Psoas muscle (tissue), 8 donors: ENCODE data around the gene COL4A1. TPM values are rescaled to one million over a fixed set of nuclear protein-coding genes. Genes with fewer than 3 reads are reported as not detected.

ENCODE experiments used
- ATAC-seq, 4 donors: fragments of 200-7000 bp; cut with Tn5 transposase; one replicate each; pipeline ENCODE4 v1.9.1; 2020; ENCODE audit warnings: moderate library complexity in 3 of 4, mild to moderate bottlenecking in 2 of 4
- DNase-seq, 2 donors: peaks; one replicate each; pipeline ENCODE4 v3.0.0-alpha.2; 2020
- H3K27ac ChIP-seq: fragments of 200-600 bp; one replicate; pipeline ENCODE4 v1.8.0; 2022
- H3K27me3 ChIP-seq, 3 donors: fragments of 200-600 bp in 1 of 3; one replicate each; pipeline versions ENCODE4 v1.6.1 to v1.8.0; 2013 to 2022; ENCODE audit warnings: low read length in 2 of 3, mild to moderate bottlenecking in 2 of 3, moderate library complexity in 1 of 3; ENCODE audit not compliant: insufficient read depth in 3 of 3
- H3K36me3 ChIP-seq, 2 donors: fragments of 200-600 bp in 1 of 2; one replicate each; pipeline versions ENCODE4 v1.6.1 to v1.8.0; 2013 to 2022; ENCODE audit warnings: low read depth in 1 of 2, mild to moderate bottlenecking in 1 of 2, moderate library complexity in 1 of 2; ENCODE audit not compliant: insufficient read depth in 1 of 2
- H3K4me1 ChIP-seq: fragments of 200-600 bp; one replicate; pipeline ENCODE4 v1.8.0; 2022
- H3K4me3 ChIP-seq: fragments of 200-600 bp; one replicate; pipeline ENCODE4 v1.8.0; 2022; ENCODE audit warnings: mild to moderate bottlenecking
- H3K9me3 ChIP-seq: fragments of 200-600 bp; one replicate; pipeline ENCODE4 v1.8.0; 2022
- WGBS, 3 donors: extraction: QIAGEN DNeasy Blood & Tissue Kit; methylation state at CpG; one replicate each; pipeline versions ENCODE4 v1.1.6 to v1.1.7; 2013; 5-methylcytosine and 5-hydroxymethylcytosine counted together
- intact Hi-C, 2 donors: fragments of 100-400 bp; cut with DNase I; formaldehyde crosslinking; loops; one replicate each; pipeline versions ENCODE4 v1.11.0 to v1.14.2; 2022
- polyA plus RNA-seq, 3 donors: library from polyadenylated mRNA; stranded (reverse); fragments of 200-250 nt; gene quantifications; one replicate each; pipeline ENCODE4 v1.2.3, GENCODE V29; 2013
- total RNA-seq, 4 donors: library from RNA; stranded (reverse); fragmentation: NEBNext Ultra II Directional in 2 of 4; extraction: Animal tissue kit (Norgen Biotek cat#: 25700) in 2 of 4; gene quantifications; one replicate each; pipeline versions ENCODE4 v1.2.1 to v1.2.4, GENCODE V29; 2021 to 2023
- TF ChIP-seq, protein P1 (sequence below): fragments of 200-600 bp; IDR thresholded peaks from one replicate; pipeline ENCODE4 v1.8.0; 2022; ENCODE audit warnings: antibody characterized with exemption
- donor health status: healthy with polysubstance abuse.
- donor health status: DM: no; HTN: no; CAD: no; lungs with moderate emphysema.
- donor health status: Bipolar disorder and iron deficiency.
- donor health status: healthy.
- donor health status: DM: yes; HTN: yes; CAD: no.
- donor health status: DM: no; HTN: no; CAD: no.
- donor health status: DM: no; HTN: no; CAD: no.
- donor health status: DM: yes; HTN: yes; CAD: no.

The COL4A1 gene
- total and polyA plus RNA-seq, 7 donors: 39.0 to 127 (median 97.0) TPM

DNA sequence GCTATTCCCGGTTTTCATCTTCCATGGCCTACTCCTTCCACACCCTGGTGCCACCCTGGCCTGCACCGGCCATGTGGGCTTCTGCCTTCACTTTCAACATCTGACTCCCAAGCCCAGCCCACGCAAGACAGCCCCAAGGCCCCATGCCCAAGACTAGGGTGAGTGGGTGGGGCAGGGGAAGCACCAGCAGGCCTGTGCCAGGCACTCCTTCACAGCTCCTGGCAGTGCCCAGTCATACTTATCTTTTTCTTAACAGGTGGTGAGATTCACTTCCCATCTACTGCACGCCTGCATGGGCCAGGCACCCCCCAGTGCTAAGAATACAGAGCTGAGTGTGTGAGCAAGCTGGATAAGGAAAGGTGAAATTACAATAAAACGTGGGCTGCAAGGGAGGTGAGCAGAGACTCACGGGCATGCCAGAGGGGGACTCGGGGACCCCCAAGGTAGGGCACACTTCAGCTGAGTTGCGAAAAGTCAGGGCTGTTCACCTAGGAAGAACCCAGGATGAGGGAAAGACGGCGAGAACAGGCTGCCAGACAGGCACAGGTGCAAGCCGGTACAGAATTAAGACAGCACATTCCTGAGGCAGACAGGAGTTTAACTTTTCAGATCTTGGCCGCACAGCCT is 55.7 kb downstream of the COL4A1 start:
- TF ChIP-seq, protein P1, sequence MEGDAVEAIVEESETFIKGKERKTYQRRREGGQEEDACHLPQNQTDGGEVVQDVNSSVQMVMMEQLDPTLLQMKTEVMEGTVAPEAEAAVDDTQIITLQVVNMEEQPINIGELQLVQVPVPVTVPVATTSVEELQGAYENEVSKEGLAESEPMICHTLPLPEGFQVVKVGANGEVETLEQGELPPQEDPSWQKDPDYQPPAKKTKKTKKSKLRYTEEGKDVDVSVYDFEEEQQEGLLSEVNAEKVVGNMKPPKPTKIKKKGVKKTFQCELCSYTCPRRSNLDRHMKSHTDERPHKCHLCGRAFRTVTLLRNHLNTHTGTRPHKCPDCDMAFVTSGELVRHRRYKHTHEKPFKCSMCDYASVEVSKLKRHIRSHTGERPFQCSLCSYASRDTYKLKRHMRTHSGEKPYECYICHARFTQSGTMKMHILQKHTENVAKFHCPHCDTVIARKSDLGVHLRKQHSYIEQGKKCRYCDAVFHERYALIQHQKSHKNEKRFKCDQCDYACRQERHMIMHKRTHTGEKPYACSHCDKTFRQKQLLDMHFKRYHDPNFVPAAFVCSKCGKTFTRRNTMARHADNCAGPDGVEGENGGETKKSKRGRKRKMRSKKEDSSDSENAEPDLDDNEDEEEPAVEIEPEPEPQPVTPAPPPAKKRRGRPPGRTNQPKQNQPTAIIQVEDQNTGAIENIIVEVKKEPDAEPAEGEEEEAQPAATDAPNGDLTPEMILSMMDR: no peak
- Histone ChIP-seq H3K4me1 (peaks cover 10% of the 10 kb centered on the region), H3K27me3 (peaks cover 0 to 5% (median 2%) of the 10 kb centered on the region in 3 donors), H3K4me3 (no peak overlapping the region), H3K9me3 (no peaks in the 10 kb centered on the region), H3K36me3 (peaks cover 0 to 3% of the 10 kb centered on the region in 2 donors), H3K27ac (peak overlapping the region; percentile 63)
- DNase-seq: peak in 1 of 2 donors; percentile 27
- ATAC-seq: peak in 1 of 4 donors; percentile 14
- 57 to 71% (median 59%) methylated on average over 12 of the region's 12 CpGs for WGBS, 3 donors
- intact Hi-C loops: no loop called here

DNA sequence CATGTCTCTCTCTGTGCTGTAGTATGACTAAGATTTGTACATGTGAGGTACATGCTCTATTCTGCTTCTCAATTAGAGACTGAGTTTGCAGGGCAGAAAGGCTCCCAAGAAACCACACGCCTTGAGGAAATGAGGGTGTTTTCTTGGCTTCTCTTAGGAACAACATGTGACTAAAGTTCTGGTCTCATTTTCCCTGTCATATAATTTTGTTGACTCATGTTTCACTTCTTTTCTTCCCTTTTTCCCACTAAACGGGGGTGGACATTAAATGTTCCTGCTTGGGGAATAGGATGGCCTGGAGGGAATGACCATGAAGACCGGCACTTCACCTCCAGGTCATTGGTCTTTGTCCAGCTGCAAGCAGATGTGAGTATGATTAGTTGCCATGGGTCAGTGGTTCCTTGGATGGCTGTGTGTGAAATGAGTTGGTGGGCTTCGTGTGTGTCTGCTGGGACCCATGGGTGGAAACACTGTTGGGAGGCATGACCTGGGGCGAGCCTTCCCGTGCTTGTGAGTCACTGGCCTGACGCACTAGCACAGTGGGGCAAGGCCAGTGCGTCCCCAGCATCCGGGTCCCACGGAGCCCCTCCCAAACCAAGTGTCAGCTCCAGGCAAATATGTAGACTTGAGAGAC is 56.6 kb downstream of the COL4A1 start:
- H3K4me1 ChIP-seq: peaks cover 13% of the 10 kb centered on the region
- WGBS, 3 donors: 55 to 65% (median 60%) methylated on average over 10 of the region's 10 CpGs

DNA sequence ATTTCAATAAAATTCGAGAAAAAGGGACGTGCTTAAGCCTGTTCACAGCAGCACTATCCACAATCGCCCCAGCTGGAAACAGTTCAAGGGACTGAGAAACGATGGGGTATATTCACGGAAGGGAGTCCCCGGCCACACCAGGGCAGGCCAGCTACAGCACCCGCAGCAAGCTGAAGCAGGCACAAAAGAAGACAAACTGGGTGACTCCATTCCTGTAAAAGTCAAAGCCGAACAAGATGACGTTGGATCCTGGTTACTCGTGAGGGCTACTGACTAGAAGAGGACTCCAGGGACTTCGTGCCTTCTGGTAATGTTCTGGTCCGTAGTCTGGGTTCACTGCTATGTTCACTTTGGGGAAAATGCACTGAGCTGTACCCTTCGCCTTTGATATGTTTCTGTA is 57.6 kb downstream of the COL4A1 start:
- Histone ChIP-seq H3K4me3 (no peak overlapping the region), H3K36me3 (peaks cover 0 to 3% of the 10 kb centered on the region in 2 donors), H3K27me3 (peaks cover 0 to 7% (median 2%) of the 10 kb centered on the region in 3 donors), H3K4me1 (peaks cover 13% of the 10 kb centered on the region), H3K9me3 (no peaks in the 10 kb centered on the region), H3K27ac (peak overlapping the region; percentile 63)
- peak in 1 of 2 donors; percentile 33 for DNase-seq
- intact Hi-C loops: no loop called here
- 56 to 62% (median 60%) methylated on average over 13 of the region's 13 CpGs for WGBS, 3 donors
- peak in 1 of 4 donors; percentile 23 for ATAC-seq
- TF ChIP-seq, protein P1: no peak

More for the DNA sequence above, 56.6 kb downstream of the COL4A1 start:
- H3K27me3 ChIP-seq: peaks cover 0 to 7% (median 2%) of the 10 kb centered on the region in 3 donors
- peak; percentile 78 to 89 for DNase-seq
- H3K36me3 ChIP-seq: peaks cover 0 to 3% of the 10 kb centered on the region in 2 donors
- intact Hi-C loops: no loop called here
- no peak overlapping the region for H3K4me3 ChIP-seq
- peak overlapping the region; percentile 63 for H3K27ac ChIP-seq
- ATAC-seq: peak; percentile 36 to 68 (median 66)
- H3K9me3 ChIP-seq: no peaks in the 10 kb centered on the region
- TF ChIP-seq, protein P1: no peak

DNA sequence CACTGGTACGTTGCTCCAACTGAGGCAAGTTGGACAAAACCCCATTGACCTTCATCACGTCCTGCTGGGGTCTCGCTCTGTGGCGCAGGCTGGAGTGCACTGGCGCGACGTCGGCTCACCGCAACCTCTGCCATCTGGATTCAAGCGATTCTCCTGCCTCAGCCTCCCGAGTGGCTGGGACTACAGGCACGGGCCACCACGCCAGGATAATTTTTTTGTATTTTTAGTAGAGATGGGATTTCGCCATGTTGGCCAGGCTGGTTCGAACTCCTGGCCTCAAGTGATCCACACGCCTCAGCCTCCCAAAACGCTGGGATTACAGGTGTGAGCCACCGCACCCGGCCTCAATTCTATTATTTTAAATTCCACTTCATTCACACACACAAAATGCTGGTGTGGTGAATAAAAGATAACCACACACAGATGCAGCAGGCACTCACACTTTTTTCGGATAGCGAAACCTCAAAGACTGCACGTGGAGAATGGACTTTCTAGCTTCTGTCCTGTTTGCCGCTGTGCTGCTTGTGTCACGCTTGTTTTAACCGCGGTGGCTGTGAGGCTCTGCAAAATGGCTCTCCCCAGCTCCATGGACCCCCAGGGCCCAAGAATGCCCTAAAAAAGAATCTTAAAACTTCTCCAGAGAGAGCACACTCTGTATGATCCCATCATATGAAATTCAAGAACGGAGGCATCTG is 58.4 kb downstream of the COL4A1 start:
- peaks cover 13% of the 10 kb centered on the region for H3K4me1 ChIP-seq
- ATAC-seq: no peak

More for the DNA sequence above, 58.4 kb downstream of the COL4A1 start:
- no peak for DNase-seq
- Histone ChIP-seq H3K27ac (peak overlapping the region; percentile 63), H3K4me3 (no peak overlapping the region), H3K9me3 (no peaks in the 10 kb centered on the region), H3K36me3 (peaks cover 0 to 3% of the 10 kb centered on the region in 2 donors), H3K27me3 (peaks cover 0 to 7% (median 2%) of the 10 kb centered on the region in 3 donors)
- TF ChIP-seq, protein P1: no peak
- intact Hi-C loops: no loop called here
- 91 to 93% (median 91%) methylated on average over 27 of the region's 27 CpGs for WGBS, 3 donors
